GM12878 (cell line): ENCODE measurements around the gene SRSF3. TPM values are rescaled to one million over a fixed set of nuclear protein-coding genes. Genes with fewer than 3 reads are reported as not detected.

Experiments used
- ATAC-seq: fragments of 200-7000 bp; cut with Tn5 transposase; 3 replicates; pipeline ENCODE4 v1.9.1; 2020; ENCODE audit warnings: mild to moderate bottlenecking, moderate library complexity
- BruUV-seq: library from RNA; stranded (reverse); fragments of 400-500 nt; replicated peaks from 2 replicates; lab custom pipeline; 2021; lab: Mats Ljungman, UMichigan
- CTCF ChIA-PET: fragments of 300-600 bp; sonication (Branson Sonifier 250); formaldehyde crosslinking; extraction: SDS; loops from one replicate; lab custom pipeline; 2021; ENCODE audit warnings: inconsistent platforms; lab: Yijun Ruan, JAX
- POLR2A ChIA-PET: fragments of 350-600 bp; formaldehyde crosslinking; extraction: SDS; loops from one replicate; lab custom pipeline; 2021; ENCODE audit warnings: inconsistent platforms; lab: Charles Lee
- RAD21 ChIA-PET: fragments of 300-600 bp; sonication (Branson Sonifier 250); formaldehyde crosslinking; loops from one replicate; lab custom pipeline; 2023; ENCODE audit warnings: antibody characterized with exemption; ENCODE audit not compliant: unreplicated experiment; lab: Charles Lee
- SMC1A ChIA-PET: fragments of 300-600 bp; sonication (Branson Sonifier 250); formaldehyde crosslinking; loops from one replicate; lab custom pipeline; 2023; ENCODE audit not compliant: unreplicated experiment, uncharacterized antibody; lab: Charles Lee
- DNase-seq: peaks from one replicate; pipeline ENCODE4 v3.0.0-alpha.2; 2011; ENCODE audit warnings: low read depth, low spot score
- FAIRE-seq: peaks from 3 replicates; lab custom pipeline; 2011; peaks lifted over from hg19 to GRCh38; lab: Jason Lieb, UNC
- H2AFZ ChIP-seq: 2 replicates; pipeline ENCODE4 v1.6.0; 2011; ENCODE audit warnings: low read depth, low read length, control low read depth; ENCODE audit not compliant: control insufficient read depth
- H3K27ac ChIP-seq: 2 replicates; pipeline ENCODE4 v1.5.1; 2011; ENCODE audit warnings: control low read depth; ENCODE audit not compliant: control insufficient read depth, insufficient read depth
- H3K27me3 ChIP-seq, 2 experiments: replicated peaks in 1 of 2; 2 replicates each; pipeline versions ENCODE4 v1.6.0 to v1.6.1; 2011; ENCODE audit warnings: low read length in 1 of 2; ENCODE audit not compliant: control insufficient read depth in 2 of 2, insufficient read depth in 2 of 2
- H3K36me3 ChIP-seq, 2 experiments: 2 replicates each; pipeline ENCODE4 v1.5.1; 2011; ENCODE audit warnings: low read length in 1 of 2; ENCODE audit not compliant: control insufficient read depth in 2 of 2, insufficient read depth in 2 of 2
- H3K4me1 ChIP-seq: 2 replicates; pipeline ENCODE4 v1.6.1; 2011; ENCODE audit warnings: mild to moderate bottlenecking, low read length, moderate library complexity, mixed read lengths; ENCODE audit not compliant: control insufficient read depth, insufficient read depth
- H3K4me2 ChIP-seq: 2 replicates; pipeline ENCODE4 v1.6.0; 2011; ENCODE audit warnings: control low read depth; ENCODE audit not compliant: control insufficient read depth, insufficient read depth
- H3K4me3 ChIP-seq: fragments of 200-600 bp; sonication (generic); 2 replicates; pipeline ENCODE4 v1.5.1; 2016
- H3K79me2 ChIP-seq: 2 replicates; pipeline ENCODE4 v1.6.0; 2011; ENCODE audit warnings: low read length; ENCODE audit not compliant: control insufficient read depth, insufficient read depth
- H3K9ac ChIP-seq: 2 replicates; pipeline ENCODE4 v1.8.0; 2011; ENCODE audit warnings: low read length, control low read depth, mixed read lengths; ENCODE audit not compliant: control insufficient read depth, insufficient read depth
- H3K9me3 ChIP-seq: replicated peaks from 3 replicates; pipeline ENCODE4 v1.5.1; 2011; ENCODE audit warnings: mild to moderate bottlenecking, low read length; ENCODE audit not compliant: control insufficient read depth, insufficient read depth
- H4K20me1 ChIP-seq: 2 replicates; pipeline ENCODE4 v1.6.0; 2011; ENCODE audit not compliant: control insufficient read depth, insufficient read depth
- ATF2 ChIP-seq: IDR thresholded peaks from 2 replicates; pipeline ENCODE4 v1.6.1; 2012; ENCODE audit warnings: low read length, inconsistent platforms
- BCL11A ChIP-seq: IDR thresholded peaks from 2 replicates; pipeline ENCODE4 v1.6.1; 2011; ENCODE audit warnings: low read depth, low read length
- CBFB ChIP-seq: IDR thresholded peaks from 2 replicates; pipeline ENCODE4 v1.6.1; 2016; ENCODE audit warnings: antibody characterized with exemption, low read depth
- GABPA ChIP-seq: IDR thresholded peaks from 2 replicates; pipeline ENCODE4 v1.6.1; 2014; ENCODE audit warnings: antibody characterized with exemption, low read depth, mild to moderate bottlenecking, inconsistent platforms
- IKZF1 ChIP-seq: fragments of 450-650 bp; conservative IDR thresholded peaks from 2 replicates; pipeline ENCODE4 v1.6.1; 2017; ENCODE audit warnings: antibody characterized with exemption, mild to moderate bottlenecking
- IRF5 ChIP-seq: fragments of 450-650 bp; IDR thresholded peaks from 2 replicates; pipeline ENCODE4 v1.6.1; 2017; ENCODE audit warnings: borderline replicate concordance
- JUND ChIP-seq: IDR thresholded peaks from 2 replicates; pipeline ENCODE4 v1.6.1; 2012; ENCODE audit warnings: low read depth, mild to moderate bottlenecking, low read length, improper control_type of control experiment, moderate library complexity
- LARP7 ChIP-seq: fragments of 450-650 bp; IDR thresholded peaks from 2 replicates; pipeline ENCODE4 v1.6.1; 2017; ENCODE audit warnings: mild to moderate bottlenecking
- NFYA ChIP-seq: IDR thresholded peaks from 2 replicates; pipeline ENCODE4 v1.6.1; 2011; ENCODE audit warnings: low read depth, mild to moderate bottlenecking, low read length, improper control_type of control experiment, borderline replicate concordance
- PAX5 ChIP-seq: IDR thresholded peaks from 2 replicates; pipeline ENCODE4 v1.6.1; 2011; ENCODE audit warnings: low read depth, low read length, borderline replicate concordance
- SIN3A ChIP-seq: IDR thresholded peaks from 2 replicates; pipeline ENCODE4 v1.6.1; 2012; ENCODE audit warnings: low read depth, low read length, improper control_type of control experiment
- SMAD1 ChIP-seq: fragments of 450-650 bp; IDR thresholded peaks from 2 replicates; pipeline ENCODE4 v1.6.1; 2018; ENCODE audit warnings: mild to moderate bottlenecking, low read depth; ENCODE audit not compliant: partially characterized antibody
- SPI1 ChIP-seq: IDR thresholded peaks from 2 replicates; pipeline ENCODE4 v1.6.1; 2011; ENCODE audit warnings: low read depth, mild to moderate bottlenecking, low read length, moderate library complexity, borderline replicate concordance; ENCODE audit not compliant: insufficient read depth
- TCF12 ChIP-seq: IDR thresholded peaks from 2 replicates; pipeline ENCODE4 v1.6.1; 2011; ENCODE audit warnings: low read depth, mild to moderate bottlenecking, low read length
- USF2 ChIP-seq: IDR thresholded peaks from 2 replicates; pipeline ENCODE4 v1.6.1; 2011; ENCODE audit warnings: low read depth, low read length, improper control_type of control experiment, borderline replicate concordance
- WGBS: methylation state at CpG from one replicate; pipeline ENCODE4 v1.1.6; 2016; ENCODE audit warnings: low lambda C conversion rate; ENCODE audit not compliant: insufficient replicate concordance, insufficient coverage; ENCODE audit errors: missing lambda C conversion rate; 5-methylcytosine and 5-hydroxymethylcytosine counted together
- in situ Hi-C: fragments of 300-500 bp; cut with MboI; formaldehyde crosslinking; loops from 9 replicates; pipeline ENCODE4 v1.14.3; 2018; ENCODE audit warnings: mixed read lengths
- intact Hi-C: fragments of 100-400 bp; cut with micrococcal nuclease; formaldehyde crosslinking; loops from one replicate; pipeline ENCODE4 v1.14.2; 2022; ENCODE audit not compliant: unreplicated experiment
- polyA plus RNA-seq, 11 experiments: library from polyadenylated mRNA; depleted of rRNA in 4 of 11; unstranded in 6 of 11; stranded (reverse) in 5 of 11; fragments of >200 nt; fragmentation: Nextera tagmentation in 4 of 11; fragmentation: Illumina TruSeq in 1 of 11; extraction: Ambion mirVana in 4 of 11; extraction: Trizol in 1 of 11; gene quantifications; 1 replicate in 1 of 11; 2 replicates in 10 of 11; pipeline versions ENCODE4 v1.2.1 to v1.2.3, GENCODE V29; 2011 to 2016; ENCODE audit warnings: inconsistent platforms in 2 of 11, missing spikeins in 2 of 11, low read depth in 1 of 11
- total RNA-seq, 4 experiments: library from RNA; depleted of rRNA in 3 of 4; stranded (reverse); fragments of >200 nt in 3 of 4; fragmentation: Illumina TruSeq in 1 of 4; extraction: Trizol in 1 of 4; gene quantifications; 2 replicates each; pipeline versions ENCODE4 v1.2.1 to v1.2.3, GENCODE V29; 2013 to 2021

The SRSF3 gene
- total and polyA plus RNA-seq, 10 of the 15 experiments (the other 5 are each of a cell fraction or from before 2014, with no cell fraction given): 195 to 1,377 (median 493) TPM

GRCh38 chr6:36577301-36577700, 16.9 kb upstream of the SRSF3 start:
- no peak for FAIRE-seq
- POLR2A ChIA-PET: interaction anchor here (0.6 to 0.7 kb wide), 4 partner anchors 10 to 707 kb away, joined by 3 to 4 read pairs (median 3); no protein-coding TSS in a partner anchor
- no peak for ATAC-seq

GRCh38 chr6:36578030-36578429, 16.1 kb upstream of the SRSF3 start:
- DNase-seq (no peak), ATAC-seq (no peak), FAIRE-seq (no peak)
- Histone ChIP-seq H3K27ac (no peak overlapping the region), H3K9ac (no peak overlapping the region), H3K4me3 (no peak overlapping the region), H3K79me2 (no peaks in the 10 kb centered on the region), H4K20me1 (no peaks in the 10 kb centered on the region), H3K27me3 (no peaks in the 10 kb centered on the region), H3K9me3 (no peaks in the 10 kb centered on the region), H3K4me2 (no peak overlapping the region), H3K36me3 (no peaks in the 10 kb centered on the region), H2AFZ (no peak overlapping the region), H3K4me1 (0 out of 2 replicates have a peak, but pooled peaks cover 4% of the 10 kb centered on the region)
- ChIA-PET RAD21 (interaction anchor here (0.6 kb wide), 1 partner anchor 33 kb away, joined by 5 read pairs; no protein-coding TSS in a partner anchor), CTCF (interaction anchor here (1.3 to 2.8 kb wide), 2 partner anchors 9 to 156 kb away, joined by 3 to 24 read pairs; no protein-coding TSS in a partner anchor), POLR2A (no interaction called here), SMC1A (interaction anchor here (1.7 kb wide), 1 partner anchor 60 kb away, joined by 3 read pairs; no protein-coding TSS in a partner anchor)
- BruUV-seq: no TSS peak
- in situ Hi-C loops (no loop called here), intact Hi-C loops (loop anchor here (5.0 kb wide), 1 partner anchor 156 kb away; no protein-coding TSS in a partner anchor)
- WGBS: 18% methylated on average over 5 of the region's 5 CpGs
- TF ChIP-seq ATF2 (no peak), SIN3A (no peak), TCF12 (no peak), LARP7 (no peak), NFYA (no peak), IRF5 (no peak), USF2 (no peak), CBFB (no peak)

More at GRCh38 chr6:36577301-36577700, 16.9 kb upstream of the SRSF3 start:
- Histone ChIP-seq H3K4me1 (0 out of 2 replicates have a peak, but pooled peaks cover 4% of the 10 kb centered on the region), H3K79me2 (no peaks in the 10 kb centered on the region), H3K27ac (no peak overlapping the region), H3K36me3 (no peaks in the 10 kb centered on the region), H3K4me2 (no peak overlapping the region), H3K9ac (no peak overlapping the region), H3K27me3 (no peaks in the 10 kb centered on the region), H4K20me1 (no peaks in the 10 kb centered on the region), H3K4me3 (no peak overlapping the region), H2AFZ (no peak overlapping the region), H3K9me3 (no peaks in the 10 kb centered on the region)
- in situ Hi-C loops (no loop called here), intact Hi-C loops (loop anchor here (5.0 kb wide), 1 partner anchor 155 kb away; no protein-coding TSS in a partner anchor)
- TF ChIP-seq IKZF1: no peak
- no peak for TF ChIP-seq JUND
- TF ChIP-seq SPI1: no peak
- no peak for TF ChIP-seq GABPA
- TF ChIP-seq PAX5: no peak
- TF ChIP-seq SMAD1: no peak
- TF ChIP-seq NFYA: no peak
- no peak for TF ChIP-seq BCL11A
- ChIA-PET SMC1A (no interaction called here), RAD21 (no interaction called here), CTCF (interaction anchor here (0.7 to 1.3 kb wide), 2 partner anchors 9 to 89 kb away, joined by 3 read pairs; no protein-coding TSS in a partner anchor)
- BruUV-seq: no TSS peak
- no peak for DNase-seq
- WGBS: 36% methylated on average over 2 of the region's 2 CpGs
